GM19328 (cell line): ENCODE results near the gene NETO2.
"Not testable (repeated sequence)": the region's sequence is repeated elsewhere in the genome, so short reads cannot be mapped to it uniquely, and the experiment has no call there.

Experiments used
- ATAC-seq: cut with Tn5 transposase; IDR thresholded peaks from one replicate; pipeline ENCODE4 v1.9.1; 2021; ENCODE audit warnings: mild to moderate bottlenecking, moderate library complexity; ENCODE audit not compliant: unreplicated experiment

The NETO2 gene

DNA sequence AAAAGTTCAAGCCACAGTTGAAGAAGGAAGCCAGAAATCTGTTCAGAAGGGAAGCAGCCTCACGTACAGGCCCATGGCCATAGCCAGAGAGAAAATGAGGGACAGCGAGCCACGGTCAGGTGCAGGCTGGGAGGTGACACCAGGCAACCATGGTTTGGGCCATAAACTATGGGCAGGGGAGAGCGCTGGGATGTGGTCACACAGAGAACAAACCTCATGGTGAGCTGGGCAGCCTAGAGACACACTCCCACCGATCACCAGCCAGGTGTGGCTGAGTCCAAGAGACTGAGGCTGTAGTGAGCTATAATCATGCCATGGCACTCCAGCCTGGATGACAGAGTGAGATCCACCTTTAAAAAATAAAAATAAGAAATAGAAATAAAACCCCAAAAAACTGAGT, 76.5 kb downstream of the NETO2 start:
- no peak for ATAC-seq

DNA sequence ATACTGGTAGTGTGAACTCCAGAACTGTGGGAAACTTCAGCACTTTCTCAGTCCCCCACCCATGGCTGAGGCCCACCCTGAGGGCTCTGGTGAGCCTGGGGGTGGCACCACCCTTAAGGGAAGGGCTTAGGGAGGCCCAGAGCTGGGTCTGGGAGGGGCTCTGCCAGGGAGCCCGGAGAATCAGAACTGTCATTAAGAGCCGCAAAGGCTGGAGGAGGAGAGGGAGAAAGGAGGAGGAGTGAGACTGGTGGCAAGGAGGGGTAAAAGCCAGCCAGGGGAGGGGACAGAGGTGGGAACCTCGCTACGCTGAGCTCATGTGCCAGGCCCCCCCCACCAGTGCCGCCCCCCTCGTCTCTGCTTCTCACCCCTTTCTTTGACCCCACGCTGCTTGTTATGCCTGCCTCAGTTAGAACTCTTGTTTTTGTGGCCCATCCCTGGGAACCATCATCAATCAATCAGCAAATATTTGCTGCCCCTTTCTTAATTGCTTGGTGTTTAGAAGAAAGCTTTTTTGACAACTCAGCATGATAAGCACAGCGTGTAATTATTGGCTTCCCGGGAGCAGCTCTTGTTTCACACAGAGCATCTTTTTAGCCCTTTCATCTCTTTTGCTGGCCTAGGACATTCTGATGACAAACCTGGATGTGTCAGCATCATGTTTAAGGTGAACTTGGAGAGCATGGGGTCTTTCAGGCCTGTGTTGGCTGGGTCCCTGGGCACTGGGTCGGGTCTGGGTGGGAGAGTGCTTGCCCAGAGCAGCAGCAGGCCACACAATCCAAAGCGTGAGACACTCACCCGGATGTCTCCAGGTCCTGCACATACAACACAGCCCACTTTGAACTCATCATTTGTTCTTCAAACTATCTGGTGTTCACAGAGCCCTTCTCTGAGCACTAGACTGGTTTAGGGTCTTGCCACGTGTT, 77.7 kb downstream of the NETO2 start:
- no peak for ATAC-seq

DNA sequence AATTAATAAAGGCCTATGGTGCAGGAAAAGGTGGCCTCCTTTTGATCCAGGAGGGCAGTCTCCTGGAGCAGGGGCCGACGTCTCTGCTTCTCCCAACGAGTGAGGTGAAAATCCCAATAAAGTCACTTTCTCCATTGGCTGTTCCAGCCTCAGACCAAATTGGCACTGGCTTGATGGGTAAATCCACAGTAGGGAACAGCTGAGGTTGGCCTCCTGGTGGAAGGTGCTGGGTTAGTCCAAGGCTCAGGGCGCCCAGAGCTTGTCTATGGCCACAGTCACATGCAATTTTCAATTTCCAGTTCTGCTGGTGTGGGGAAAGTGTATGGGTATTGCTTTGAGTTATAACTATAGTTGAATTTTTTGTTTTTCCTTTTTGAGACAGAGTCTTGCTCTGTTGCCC, 79.0 kb downstream of the NETO2 start:
- ATAC-seq: no peak

DNA sequence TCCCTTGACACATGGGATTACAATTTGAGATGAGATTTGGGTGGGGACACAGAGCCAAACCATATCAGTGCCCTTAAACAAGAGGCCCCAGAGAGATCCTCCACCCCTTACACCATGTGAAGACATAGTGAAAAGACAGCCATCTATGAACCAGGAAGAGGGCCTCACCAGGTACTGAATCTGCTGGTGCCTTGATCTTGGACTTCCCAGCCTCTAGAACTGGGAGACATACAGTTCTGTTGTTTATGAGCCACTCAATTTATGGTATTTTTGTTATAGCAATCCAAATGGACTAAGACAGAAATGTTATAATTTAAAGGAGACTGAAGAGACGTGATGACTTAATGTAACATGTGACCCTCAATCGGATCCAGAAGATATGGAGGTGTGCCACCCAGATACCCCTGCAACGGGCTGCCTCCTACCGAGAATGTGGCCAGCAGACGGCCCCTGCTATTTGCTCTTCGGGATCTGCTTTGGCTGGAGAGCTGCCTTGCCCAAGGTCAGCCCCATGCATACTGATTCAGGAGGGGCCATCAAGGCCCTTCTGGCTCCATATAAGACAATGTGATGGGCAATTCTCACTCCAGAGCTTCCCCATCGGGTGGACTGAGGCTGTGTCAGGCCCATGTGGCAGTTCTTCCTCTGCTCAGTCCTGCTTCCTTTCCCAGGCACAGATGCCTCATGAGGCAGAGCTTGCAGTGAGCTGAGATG, 80.6 kb downstream of the NETO2 start:
- ATAC-seq: no peak

DNA sequence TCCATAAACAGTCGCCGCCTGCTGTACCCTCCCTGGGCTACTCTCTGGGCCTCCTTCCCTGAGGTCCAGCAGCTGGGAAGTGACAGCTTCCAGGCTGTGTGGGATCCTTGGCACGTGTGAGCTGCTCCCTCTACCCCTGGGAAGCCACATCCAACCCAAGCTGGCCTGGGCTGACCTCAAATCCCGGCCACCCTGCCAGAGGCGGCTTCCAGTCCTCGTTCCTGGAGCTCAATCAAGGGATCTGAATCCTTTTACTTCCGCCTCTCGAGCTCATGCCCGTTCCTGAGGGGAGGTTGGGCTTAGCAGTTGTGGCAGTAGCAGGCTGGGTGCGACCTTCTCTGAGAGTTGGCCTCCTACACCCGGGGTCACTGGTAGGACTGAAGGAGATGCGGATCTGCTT, 82.5 kb downstream of the NETO2 start:
- no peak for ATAC-seq

DNA sequence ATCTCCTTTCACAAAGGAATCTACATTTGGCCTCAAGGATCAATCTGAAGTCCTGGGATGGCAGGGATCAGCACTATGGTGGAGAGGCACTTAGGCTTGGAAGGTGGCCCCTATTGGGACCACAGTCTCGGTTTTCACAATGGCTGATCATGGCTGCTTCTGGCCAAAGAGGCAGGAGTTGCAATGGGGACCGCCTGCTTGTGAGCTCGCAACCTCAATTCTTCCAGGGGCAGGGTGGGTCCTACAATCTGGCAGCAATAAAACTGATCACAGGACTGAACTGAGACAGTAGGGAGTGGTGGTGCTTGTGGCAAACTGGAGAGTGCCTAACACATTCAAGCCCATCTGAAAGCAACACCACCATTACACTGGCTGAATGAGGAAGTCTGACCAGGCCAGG, 83.1 kb downstream of the NETO2 start:
- ATAC-seq: no peak

DNA sequence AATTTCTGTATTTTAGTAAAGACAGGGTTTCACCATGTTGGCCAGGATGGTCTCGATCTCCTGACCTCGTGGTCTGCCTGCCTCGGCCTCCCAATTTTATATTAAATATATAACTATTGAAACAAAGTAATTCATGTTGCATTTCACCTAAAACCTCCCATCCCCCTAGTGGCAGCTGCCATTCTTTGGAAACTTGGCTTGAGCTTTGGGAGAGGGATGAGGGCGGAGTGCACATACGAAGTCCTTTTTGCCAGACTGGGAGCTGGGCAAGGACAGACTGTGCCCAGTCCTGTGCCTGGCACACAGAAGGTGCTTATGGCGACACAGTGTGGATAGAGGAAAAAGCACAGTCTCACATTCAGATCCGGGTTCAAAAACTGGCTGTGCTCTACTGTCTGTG, 83.8 kb downstream of the NETO2 start:
- no peak for ATAC-seq

DNA sequence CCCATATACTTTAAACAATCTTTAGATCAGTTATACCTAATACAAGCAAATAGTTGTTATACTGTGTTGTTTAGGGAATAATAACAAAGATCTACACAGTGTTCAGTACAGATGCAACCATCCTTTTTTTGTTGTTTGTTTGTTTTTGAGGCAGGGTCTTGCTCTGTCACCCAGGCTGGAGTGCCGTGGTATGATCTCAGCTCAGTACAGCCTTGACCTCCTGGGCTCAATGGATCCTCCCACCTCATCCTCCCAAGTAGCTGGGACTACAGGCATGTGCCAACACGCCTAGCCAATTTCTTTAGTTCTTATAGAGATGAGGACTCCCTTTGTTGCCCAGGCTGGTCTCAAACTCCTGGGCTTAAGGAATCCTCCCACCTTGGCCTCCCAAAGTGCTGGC, 84.6 kb downstream of the NETO2 start:
- ATAC-seq: not testable (repeated sequence)

DNA sequence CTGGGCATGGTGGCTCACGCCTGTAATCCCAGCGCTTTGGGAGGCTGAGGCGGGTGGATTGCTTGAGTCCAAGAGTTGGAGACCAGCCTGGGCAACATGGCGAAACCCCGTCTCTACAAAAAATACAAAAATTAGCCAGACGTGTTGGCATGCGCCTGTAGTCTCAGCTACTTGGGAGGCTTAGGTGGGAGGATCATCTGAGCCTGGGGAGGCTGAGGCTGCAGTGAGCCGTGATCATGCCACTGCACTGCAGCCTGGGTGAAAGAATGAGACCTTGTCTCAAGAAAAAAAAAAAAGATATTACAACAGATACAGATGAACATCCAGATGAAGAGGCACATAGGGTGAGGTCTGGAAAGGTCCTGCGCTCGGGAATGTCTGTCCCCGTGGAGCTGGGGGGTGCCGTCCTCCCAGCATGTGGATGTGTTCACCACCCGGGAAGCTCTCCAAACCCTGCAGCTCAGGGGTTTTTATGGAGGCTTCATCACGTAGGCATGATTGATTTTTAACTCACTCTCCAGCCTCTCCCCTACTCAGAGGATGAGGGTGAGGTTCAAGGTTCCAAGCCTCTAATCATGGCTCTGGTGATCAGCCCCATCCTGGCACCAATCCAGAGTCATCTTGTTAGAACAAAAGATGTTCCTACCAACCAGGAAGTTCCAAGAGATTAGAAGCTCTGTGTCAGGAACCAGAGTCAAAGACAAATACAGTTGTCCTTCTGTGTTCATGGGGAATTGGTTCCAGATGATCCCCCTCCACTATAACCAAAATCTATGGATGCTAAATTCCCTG, 85.3 kb downstream of the NETO2 start:
- ATAC-seq: no peak

DNA sequence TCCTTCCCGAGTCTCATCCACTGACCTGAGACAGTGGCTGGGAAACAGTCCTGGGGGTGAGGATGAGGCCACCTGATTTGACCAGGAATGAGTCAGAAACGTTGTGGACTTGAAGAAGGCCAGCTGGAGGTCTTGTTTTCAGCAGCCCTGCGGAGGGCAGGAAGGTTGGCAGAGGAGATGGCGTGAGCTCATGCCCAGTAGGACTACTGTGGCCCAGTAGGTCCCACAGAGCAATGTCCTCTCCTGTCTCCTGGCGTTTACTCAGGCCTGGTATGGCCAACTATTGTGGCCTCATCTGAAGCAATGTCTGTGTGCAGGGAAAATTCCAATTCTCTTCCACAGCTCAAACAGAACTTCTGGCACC, 86.1 kb downstream of the NETO2 start:
- no peak for ATAC-seq

DNA sequence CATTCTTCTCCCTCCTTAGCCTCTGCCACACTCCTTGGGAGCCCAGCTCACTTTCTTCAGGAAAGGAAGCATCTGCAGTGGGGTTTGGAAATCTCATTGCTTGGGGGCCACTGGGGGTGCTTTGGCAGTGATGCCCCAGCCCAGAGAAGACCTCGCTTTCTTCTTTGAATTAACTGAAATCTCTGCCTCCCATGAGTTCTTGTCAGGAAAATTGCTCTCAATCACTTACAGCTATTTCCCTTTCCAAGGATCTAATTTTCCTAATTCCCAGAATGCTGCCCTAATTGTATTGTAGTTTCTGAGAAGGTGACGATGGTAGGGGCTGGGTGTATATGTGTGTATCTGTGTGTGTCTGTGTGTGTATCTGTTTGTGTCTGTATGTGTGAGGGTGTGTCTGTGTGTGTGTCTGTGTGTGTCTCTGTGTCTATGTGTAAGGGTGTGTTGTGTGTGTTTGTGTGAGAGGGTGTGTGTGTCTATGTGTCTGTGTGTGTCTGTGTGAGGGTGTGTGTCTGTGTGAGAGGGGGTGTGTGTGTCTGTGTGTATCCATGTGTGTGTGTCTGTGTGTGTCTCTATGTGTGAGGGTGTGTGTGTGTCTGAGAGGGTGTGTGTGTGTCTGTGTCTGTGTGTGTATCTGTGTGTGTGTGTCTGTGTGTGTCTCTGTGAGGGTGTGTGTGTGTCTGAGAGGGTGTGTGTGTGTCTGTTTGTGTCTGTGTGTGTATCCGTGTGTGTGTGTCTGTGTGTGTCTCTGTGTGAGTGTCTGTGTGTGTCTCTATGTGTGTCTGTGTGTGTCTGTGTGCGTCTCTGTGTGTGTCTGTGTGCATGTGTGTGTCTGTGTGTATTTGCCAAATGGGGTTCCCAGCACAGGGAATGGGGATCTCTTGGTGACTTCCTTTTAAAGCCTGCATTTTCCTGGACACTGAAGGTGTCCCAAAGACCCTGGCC, 86.8 kb downstream of the NETO2 start:
- no peak for ATAC-seq

DNA sequence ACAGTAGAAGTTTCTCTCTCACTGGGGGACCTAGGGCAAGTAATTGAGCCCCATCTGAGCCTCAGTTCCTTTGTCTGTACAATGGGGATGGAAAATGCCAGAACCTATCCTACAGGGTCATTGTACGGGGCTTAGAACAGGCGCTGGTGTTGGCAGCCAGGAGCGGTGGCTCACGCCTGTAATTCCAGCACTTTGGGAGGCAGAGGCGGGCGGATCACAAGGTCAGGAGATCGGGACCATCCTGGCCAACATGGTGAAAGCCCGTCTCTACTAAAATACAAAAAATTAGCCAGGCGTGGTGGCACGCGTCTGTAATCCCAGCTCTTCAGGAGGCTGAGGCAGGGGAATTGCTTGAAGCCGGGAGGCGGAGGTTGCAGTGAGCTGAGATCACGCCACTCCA, 87.7 kb downstream of the NETO2 start:
- not testable (repeated sequence) for ATAC-seq

DNA sequence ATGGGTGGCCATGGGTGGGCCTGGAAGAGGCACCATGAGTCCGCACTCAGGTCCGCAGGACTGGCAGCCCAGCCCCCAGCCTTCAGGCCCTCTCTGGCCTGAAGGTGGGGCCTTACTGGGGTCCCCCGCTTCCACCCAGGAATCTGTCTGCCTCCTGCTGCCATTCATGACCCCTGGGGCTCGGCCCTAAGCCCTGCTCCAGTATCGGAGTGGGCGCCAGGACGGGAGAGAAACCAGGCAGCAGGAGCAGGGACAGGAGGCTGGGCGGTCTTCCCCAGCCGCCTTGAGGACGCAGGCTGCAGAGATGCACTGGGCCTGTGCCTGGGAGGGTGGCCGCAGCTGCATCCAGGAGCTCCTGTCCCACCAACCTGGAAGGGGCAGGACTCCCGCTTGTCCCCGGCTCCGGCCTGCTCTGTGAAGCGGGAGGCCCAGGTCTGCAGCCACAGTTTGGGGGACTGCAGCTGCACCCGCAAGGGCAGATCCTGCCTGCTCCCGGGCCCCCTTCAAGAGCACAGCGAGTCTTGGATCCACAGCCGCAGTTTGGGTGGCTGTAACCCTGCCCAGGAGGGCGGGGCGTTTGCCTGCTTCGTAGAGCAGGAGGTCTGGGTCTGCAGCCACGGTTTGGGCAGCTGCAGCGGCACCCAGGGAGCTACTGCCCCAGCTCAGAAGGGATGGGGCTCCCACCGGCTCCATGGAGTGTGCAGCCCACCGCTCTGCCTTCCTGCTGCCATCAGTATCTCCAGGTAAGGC, 88.4 kb downstream of the NETO2 start:
- ATAC-seq: no peak

DNA sequence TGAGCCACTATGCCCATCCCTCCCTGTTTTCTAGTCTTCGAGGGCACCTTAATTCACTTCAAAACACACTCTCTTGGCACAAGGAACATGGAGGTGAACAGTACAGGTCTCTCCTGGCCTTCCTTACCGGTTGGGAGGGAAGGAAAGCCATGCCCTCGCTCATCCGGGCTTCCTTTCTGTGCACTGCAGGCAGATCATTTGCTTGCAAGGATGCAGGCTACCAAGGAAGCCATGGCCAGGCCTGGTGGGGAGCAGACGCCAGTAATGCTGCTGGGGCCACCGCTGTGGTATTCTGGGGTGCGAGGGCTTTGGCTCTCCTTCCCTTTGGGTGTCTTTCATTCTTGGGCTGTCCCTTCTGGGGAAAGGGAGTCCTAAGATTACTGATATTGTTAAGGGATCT, 89.4 kb downstream of the NETO2 start:
- ATAC-seq: no peak

DNA sequence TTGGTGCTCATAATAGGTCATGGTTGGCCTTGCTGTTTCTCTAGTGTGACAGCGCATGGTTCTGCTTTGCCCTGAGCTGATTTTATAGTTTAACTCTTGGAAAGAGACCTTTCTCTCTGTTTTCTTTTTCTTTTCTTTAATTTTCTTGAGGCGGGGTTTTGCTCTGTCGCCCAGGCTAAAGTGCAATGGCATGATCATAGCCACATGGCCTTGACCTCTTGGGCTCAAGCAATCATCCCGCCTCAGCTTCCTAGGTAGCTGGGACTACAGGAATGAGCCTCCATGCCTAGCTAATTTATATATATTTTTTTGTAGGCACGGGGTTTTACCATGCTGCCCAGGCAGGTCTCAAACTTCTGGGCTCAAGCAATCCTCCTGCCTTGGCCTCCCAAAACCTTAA, 89.8 kb downstream of the NETO2 start:
- no peak for ATAC-seq

DNA sequence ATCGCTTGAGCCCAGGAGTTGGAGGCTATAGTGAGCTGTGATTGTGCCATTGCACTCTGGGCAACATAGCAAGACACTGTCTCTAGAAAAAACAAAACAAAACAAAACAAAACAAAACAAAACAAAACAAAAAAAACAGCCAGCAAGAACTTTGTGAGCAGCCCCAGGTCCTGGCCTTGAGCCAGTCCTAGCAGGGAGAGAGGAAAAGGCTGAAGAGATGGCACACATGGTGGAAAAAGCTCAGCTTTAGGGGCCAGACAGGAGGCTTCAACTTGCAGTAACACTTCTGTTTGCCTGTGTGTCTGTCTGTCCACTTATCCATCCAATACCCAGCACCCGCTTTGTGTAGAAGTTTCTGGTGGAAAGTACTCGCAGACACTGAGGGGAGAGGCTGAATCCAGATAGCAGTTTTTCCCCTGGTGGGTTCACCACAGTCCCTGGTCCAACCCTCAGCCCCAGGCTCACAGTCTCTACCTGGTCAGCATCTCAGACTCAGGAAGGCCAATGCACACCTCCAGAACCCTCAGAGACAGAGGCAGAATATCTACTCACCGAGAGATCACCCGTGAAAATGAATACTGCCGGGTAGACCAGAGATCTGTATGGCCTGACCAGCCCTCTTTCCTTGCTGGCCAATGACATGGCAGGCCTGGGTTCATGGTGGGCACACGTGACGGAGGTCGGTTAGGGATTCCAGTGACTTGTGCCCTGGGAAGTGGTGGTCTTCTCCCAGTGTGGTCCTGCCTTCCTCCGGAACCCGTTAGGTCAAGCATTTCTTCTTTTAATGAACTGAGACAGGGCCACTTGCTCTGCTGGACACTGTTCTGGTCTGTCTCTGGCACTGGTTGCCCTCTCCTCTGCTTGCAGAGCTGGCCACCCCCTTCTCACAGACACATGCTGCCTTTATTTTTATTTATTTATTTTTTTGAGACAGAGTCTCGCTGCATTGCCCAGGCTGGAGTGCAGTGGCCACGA, 90.8 kb downstream of the NETO2 start:
- ATAC-seq: no peak

DNA sequence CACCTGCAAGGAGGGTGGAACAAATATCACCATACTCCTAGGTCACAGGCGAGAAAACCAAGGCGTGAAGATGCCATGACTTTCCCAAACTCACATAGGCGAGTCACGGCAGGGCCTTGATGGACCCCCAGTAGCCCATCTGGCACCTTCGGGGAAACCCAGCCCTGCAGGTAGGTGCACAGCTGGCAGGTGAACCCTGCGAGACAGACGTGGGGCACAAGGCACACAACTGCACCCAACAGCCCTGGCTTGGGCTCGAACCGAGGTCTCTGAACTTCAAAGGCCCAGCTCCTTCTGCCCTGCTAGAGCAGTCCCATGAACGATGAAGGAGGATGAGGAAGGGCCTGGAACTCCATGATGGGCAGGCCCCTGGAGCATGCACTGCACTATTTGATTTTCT, 92.7 kb downstream of the NETO2 start:
- ATAC-seq: no peak

DNA sequence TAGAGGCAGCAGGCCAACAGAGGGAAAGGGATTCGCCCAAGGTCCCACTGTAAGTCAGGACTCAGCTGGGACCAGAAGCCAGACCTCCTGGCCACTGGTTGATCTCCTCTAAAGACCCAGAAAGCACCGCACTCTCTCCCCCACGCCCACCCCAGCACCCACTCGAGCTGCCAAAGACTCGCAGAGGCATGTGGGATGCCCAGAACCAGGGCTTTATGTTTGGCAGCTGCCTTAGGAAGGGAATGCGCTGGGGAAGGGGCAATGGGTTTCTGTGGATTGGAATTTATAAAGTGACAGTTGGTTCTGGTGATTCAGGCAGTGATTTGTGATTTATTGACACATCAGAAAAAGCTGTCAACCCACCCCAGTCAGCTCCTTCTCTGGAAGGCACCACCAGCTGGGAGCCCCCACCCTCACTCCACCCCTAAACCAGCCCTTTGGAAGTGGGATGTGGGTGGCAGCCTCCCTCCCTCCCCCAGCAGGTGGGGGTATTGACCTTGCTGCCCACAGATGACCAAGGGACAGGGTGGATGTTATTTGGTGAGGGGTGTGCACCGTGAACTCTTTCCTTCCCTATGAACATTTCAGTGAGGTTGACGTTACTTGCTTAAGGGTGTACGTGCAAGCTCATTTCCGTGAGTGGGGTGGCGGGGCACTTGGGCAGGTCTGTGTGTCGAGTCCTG, 93.7 kb downstream of the NETO2 start:
- no peak for ATAC-seq
